ENCODE data around the gene FBN2.
"Not testable (repeated sequence)": the region's sequence is repeated elsewhere in the genome, so short reads cannot be mapped to it uniquely, and the experiment has no call there.

Gene FBN2

DNA sequence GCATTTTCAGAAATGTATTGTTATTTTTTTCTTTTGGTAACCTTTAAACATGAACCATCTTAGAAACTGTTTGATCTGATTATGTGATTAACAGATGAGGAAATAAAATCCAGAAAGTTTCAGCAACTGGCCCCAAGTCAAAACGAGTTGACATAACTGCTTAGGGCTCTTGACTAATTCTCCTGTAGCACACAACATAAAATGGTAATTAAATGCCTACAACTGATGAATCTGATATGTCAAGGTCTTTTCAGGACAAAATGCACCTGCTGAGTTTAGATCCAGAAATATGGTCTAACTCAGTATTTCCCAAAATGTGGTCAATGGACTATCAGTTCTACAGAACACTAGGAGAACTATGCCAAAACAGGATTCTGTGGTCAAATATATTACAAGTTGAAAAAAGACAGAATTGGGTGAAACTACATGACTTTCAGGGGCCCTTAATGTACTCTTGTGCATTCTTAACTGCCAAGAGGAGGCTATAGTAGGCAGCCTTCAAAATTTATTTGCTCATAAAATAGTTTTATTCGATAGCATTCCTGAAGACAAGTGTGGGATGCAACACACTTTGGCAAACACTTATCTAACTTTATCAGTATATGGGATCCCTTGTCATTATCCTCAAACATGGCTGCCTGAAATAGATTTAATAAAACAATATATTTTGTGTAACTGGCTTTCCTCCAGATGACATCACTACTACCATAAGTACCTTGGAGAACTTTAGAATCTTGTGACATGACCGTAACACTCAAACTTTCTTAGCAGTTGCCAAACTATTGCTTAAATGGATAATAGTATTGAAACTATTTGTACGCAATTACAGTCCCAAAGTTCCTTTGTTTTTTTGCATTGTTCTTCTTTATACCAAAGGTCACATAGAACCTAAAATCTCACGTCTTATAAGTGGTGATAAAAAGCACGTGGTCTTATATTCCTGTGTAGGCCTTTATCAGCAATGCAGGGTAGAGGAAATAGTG lies 59.4 kb downstream of the FBN2 start:
- H3K9me3 Mint-ChIP-seq = no peaks in the 10 kb centered on the region
- DNase-seq = no peak
- H3K36me3 Mint-ChIP-seq = no peaks in the 10 kb centered on the region
- H3K4me1 Mint-ChIP-seq = no peaks in the 10 kb centered on the region
- CTCF ChIA-PET = no interaction called here
- H3K27ac Mint-ChIP-seq = no peak overlapping the region
- H3K4me3 Mint-ChIP-seq = no peak overlapping the region
- no peaks in the 10 kb centered on the region for H3K27me3 Mint-ChIP-seq

DNA sequence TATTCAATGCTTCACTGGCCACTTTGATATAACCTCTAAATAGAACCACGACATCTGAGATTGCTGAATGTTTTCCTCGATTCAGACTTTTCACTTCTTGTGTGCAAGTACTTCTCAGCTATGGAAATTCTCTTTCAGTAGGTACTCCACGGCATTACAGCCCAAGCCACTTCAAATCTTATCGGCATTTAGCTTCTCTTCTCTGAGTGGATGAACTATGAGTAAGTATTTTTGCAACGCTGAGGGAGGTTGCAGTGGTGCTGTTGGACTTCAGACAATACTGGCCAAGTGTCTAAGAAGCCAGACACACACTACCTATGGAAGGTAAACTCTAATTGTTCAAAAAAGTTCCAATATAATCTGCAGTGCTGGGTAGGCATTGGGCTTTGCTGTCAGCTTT lies 60.1 kb downstream of the FBN2 start:
- Mint-ChIP-seq H3K4me1 (no peaks in the 10 kb centered on the region), H3K27me3 (no peaks in the 10 kb centered on the region), H3K4me3 (no peak overlapping the region), H3K36me3 (no peaks in the 10 kb centered on the region), H3K9me3 (no peaks in the 10 kb centered on the region), H3K27ac (no peak overlapping the region)
- no peak for DNase-seq
- CTCF ChIA-PET = no interaction called here

DNA sequence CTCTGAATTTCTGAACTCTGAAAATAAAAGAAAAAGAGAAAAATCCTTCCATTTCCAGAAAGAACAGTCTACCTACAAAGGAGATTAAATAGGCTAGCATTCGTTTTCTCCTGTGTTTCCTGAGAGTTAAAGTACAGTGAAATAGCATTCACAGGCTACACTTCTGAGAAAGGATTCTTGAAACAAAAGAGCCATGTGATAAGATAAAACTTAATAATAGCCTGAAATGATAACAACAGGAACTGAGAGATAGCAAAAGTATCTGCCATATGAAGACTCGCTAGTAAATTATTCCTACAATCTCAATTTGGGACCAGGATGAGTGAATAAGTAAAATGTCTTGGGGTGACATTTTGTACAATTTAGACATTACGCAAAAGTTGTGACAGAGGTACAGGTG lies 62.4 kb downstream of the FBN2 start:
- Mint-ChIP-seq H3K36me3 (no peaks in the 10 kb centered on the region), H3K27me3 (no peaks in the 10 kb centered on the region), H3K4me1 (no peaks in the 10 kb centered on the region), H3K4me3 (no peak overlapping the region), H3K27ac (no peak overlapping the region), H3K9me3 (no peaks in the 10 kb centered on the region)
- DNase-seq = no peak
- CTCF ChIA-PET = no interaction called here

DNA sequence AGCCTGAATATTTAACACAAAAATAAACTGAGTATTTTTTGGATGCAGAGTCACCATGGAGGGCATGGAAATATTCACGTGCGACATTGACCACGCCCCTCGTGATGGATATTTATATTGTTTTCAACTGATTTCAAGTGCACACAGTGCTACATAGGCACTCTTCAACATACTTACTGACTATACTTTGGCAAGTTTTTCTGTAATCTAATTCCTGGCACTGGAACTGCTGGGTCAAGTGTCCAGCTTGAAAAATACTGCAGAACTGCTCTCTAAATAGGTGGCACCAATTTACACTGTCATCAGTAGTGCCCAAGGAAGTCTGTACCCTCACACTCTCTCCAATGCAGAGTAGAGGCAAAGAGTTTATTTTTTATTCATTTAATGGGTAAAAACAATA lies 65.1 kb downstream of the FBN2 start:
- no peak for DNase-seq
- H3K27ac Mint-ChIP-seq = no peak overlapping the region
- H3K4me1 Mint-ChIP-seq = no peaks in the 10 kb centered on the region
- no peak overlapping the region for H3K4me3 Mint-ChIP-seq
- H3K9me3 Mint-ChIP-seq = no peaks in the 10 kb centered on the region
- no peaks in the 10 kb centered on the region for H3K36me3 Mint-ChIP-seq
- no peaks in the 10 kb centered on the region for H3K27me3 Mint-ChIP-seq
- CTCF ChIA-PET = no interaction called here

DNA sequence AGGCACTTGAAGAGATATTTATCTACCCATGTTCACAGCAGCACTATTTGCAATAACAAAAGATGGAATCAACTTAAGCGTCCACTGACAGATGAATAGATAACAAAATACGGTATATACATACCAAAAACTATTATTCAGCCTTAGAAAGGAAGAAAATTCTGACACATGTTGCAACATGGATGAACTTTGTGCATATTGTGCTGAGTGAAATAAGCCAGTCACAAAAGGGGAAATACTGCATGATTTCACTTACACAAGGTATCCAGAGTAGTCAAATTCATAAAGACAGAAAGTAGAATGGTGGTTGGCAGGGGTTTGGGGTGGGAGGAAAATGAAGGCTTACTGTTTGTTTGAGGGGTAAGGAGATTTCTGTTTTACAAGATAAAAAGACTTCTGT lies 66.0 kb downstream of the FBN2 start:
- no peaks in the 10 kb centered on the region for H3K27me3 Mint-ChIP-seq
- no peaks in the 10 kb centered on the region for H3K36me3 Mint-ChIP-seq
- H3K27ac Mint-ChIP-seq = no peak overlapping the region
- no peaks in the 10 kb centered on the region for H3K4me1 Mint-ChIP-seq
- H3K9me3 Mint-ChIP-seq = no peaks in the 10 kb centered on the region
- CTCF ChIA-PET = no interaction called here
- H3K4me3 Mint-ChIP-seq = no peak overlapping the region
- no peak for DNase-seq

DNA sequence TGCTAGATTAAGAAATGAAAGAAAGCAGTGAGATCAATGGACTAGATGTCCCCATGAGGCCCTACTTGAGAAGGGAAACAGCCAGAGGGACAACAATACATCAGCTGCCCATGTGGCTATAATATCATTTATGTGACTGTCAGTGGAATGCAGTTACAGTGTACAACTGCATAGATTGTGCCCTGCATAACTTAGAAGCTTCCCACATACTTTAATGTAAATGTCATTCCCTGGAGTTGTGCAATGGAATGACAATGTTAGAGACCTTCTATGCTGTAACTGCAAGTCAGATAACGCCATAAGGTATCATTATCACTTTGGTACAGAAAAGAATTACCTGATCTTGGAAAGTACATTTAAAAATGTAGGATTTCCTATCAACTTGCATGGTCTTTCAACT lies 67.4 kb downstream of the FBN2 start:
- no peak for DNase-seq
- Mint-ChIP-seq H3K27ac (no peak overlapping the region), H3K4me3 (no peak overlapping the region), H3K36me3 (no peaks in the 10 kb centered on the region), H3K4me1 (no peaks in the 10 kb centered on the region), H3K27me3 (no peaks in the 10 kb centered on the region), H3K9me3 (no peaks in the 10 kb centered on the region)
- CTCF ChIA-PET = no interaction called here

DNA sequence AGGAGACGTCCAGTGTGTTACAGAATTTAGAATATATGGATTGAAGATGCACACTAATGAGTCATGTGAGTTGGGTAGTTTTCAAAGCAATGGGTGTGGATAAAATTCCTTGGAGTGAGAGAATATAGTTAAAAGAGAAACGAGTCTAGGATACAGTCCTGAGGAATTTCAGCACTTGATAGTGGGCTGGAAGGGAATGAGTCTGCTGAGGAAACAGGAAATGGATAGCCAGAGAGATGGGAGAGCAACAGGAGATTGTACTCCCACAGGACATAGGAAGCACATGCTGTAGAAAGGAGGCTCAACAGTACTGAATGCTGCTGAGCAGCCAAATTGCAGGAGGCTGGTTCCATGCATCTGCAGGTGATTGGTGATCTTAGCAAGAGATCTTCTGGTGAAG lies 68.1 kb downstream of the FBN2 start:
- H3K36me3 Mint-ChIP-seq = no peaks in the 10 kb centered on the region
- no peaks in the 10 kb centered on the region for H3K4me1 Mint-ChIP-seq
- no peak for DNase-seq

DNA sequence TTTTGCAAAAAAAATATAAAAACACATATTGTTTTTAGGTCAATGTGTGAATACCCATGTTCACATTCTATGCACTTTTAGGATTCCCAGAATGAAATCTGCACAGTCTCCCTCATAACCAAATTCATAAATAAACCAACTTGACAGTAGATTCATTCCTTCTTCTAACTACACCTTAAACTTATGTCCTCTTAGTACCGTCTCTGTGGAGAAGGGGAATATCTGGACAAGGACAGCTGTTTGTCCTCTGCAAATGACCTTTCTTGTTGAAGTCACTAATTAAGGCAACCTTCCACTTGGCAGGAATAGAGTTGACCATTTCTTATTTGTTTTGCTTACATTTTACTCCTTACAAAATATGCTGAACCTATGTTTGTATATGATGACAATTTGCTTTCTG lies 71.1 kb downstream of the FBN2 start:
- H3K27me3 Mint-ChIP-seq = no peaks in the 10 kb centered on the region
- no peak overlapping the region for H3K27ac Mint-ChIP-seq
- DNase-seq = no peak
- H3K36me3 Mint-ChIP-seq = no peaks in the 10 kb centered on the region
- no peaks in the 10 kb centered on the region for H3K4me1 Mint-ChIP-seq
- CTCF ChIA-PET = no interaction called here
- no peaks in the 10 kb centered on the region for H3K9me3 Mint-ChIP-seq
- no peak overlapping the region for H3K4me3 Mint-ChIP-seq

More for the DNA sequence above, 68.1 kb downstream of the FBN2 start:
- no peak overlapping the region for H3K27ac Mint-ChIP-seq
- no peak overlapping the region for H3K4me3 Mint-ChIP-seq
- no peaks in the 10 kb centered on the region for H3K27me3 Mint-ChIP-seq
- no peaks in the 10 kb centered on the region for H3K9me3 Mint-ChIP-seq
- CTCF ChIA-PET = no interaction called here

DNA sequence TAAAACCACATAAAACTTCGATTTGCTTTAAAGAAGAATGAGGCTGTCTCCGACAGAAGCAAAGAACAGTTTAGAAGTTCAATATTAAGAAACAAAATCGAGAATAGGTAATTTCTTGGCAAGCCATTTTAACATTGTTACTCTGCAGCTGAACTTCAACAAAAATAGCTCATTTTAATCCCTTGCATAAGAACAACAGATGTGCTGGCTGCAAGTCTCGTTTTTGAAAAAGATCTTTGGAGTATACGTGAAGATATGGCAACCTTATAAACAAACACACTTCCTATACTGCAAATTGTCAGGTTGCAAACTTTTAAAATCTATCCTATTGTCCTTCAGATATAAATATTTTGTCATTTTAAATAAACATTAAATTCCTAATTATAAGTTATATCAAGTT lies 71.5 kb downstream of the FBN2 start:
- Mint-ChIP-seq H3K27ac (no peak overlapping the region), H3K4me3 (no peak overlapping the region), H3K9me3 (no peaks in the 10 kb centered on the region), H3K36me3 (no peaks in the 10 kb centered on the region), H3K4me1 (no peaks in the 10 kb centered on the region), H3K27me3 (no peaks in the 10 kb centered on the region)
- no peak for DNase-seq
- CTCF ChIA-PET = no interaction called here

DNA sequence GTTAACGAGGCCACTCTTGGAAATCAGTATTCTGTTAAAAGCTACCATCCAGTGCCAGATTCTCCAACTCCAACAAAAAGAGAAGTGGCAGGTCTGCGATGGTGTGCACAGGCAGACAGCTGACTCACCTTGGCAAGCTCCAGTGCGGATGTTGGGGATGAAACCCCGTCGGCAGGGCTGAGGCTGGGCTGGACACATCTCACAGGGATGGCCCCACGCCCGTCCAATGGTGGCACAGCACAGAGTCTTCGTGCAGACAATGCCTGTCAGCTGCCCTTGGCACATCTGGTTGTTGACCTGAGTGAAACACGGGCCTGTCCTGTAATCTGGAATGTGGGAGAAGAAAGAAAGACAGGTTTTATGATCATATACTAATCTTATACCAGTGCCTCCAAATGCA lies 73.4 kb downstream of the FBN2 start:
- Mint-ChIP-seq H3K9me3 (no peaks in the 10 kb centered on the region), H3K4me1 (no peaks in the 10 kb centered on the region), H3K27me3 (no peaks in the 10 kb centered on the region), H3K36me3 (no peaks in the 10 kb centered on the region), H3K27ac (no peak overlapping the region), H3K4me3 (no peak overlapping the region)
- CTCF ChIA-PET = no interaction called here
- no peak for DNase-seq

DNA sequence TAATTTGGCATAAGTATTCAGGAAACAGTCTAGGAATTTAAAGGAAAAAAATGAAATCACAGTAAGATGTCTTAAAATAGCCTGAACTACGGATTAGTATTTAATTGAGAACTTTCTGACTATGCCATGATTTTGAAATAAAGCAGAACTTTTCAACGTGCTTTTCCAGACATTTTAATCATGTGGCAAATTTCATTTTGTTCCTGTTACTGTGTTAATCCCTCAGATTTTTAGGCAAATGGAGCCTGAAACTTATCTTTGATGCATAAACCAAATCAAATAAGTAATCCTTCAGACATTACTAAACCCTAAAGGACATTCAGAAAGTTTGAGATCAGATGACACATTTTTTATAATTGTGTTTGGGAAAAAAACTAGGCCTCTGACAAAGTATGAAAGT lies 75.7 kb downstream of the FBN2 start:
- no peaks in the 10 kb centered on the region for H3K4me1 Mint-ChIP-seq
- H3K27ac Mint-ChIP-seq = no peak overlapping the region
- DNase-seq = no peak
- H3K9me3 Mint-ChIP-seq = no peaks in the 10 kb centered on the region
- no peak overlapping the region for H3K4me3 Mint-ChIP-seq
- H3K27me3 Mint-ChIP-seq = no peaks in the 10 kb centered on the region
- H3K36me3 Mint-ChIP-seq = no peaks in the 10 kb centered on the region
- CTCF ChIA-PET = no interaction called here

DNA sequence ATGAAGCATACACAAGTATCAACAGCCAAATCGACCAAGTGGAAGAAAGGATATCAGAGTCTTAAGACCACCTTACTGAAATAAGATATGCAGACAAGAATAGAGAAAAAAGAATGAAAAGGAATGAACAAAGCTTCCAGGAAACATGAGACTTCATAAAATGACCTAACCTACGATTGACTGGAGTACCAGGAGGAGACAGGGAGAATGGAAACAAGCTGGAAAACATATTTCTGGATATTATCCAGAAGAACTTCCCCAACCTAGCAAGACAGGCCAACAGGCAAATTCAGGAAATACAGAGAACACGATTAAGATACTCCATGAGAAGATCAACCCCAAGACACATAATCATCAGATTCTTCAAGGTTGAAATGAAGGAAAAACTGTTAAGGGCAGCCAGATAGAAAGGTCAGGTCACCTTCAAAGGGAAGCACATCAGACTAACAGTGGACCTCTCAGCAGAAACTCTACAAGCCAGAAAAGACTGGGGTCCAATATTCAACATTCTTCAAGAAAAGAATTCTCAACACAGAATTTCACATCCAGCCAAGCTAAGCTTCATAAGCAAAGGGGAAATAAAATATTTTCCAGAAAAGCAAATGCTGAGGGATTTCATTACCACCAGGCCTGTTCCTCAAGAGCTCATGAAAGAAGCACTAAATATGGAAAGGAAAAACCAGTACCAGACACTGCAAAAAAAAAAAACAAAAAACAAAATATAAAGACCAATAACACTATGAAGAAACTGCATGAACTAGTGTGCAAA lies 80.7 kb downstream of the FBN2 start:
- H3K4me1 Mint-ChIP-seq, H3K4me3 Mint-ChIP-seq, H3K36me3 Mint-ChIP-seq, H3K9me3 Mint-ChIP-seq, CTCF ChIA-PET, H3K27ac Mint-ChIP-seq, DNase-seq, H3K27me3 Mint-ChIP-seq: not testable (repeated sequence)

DNA sequence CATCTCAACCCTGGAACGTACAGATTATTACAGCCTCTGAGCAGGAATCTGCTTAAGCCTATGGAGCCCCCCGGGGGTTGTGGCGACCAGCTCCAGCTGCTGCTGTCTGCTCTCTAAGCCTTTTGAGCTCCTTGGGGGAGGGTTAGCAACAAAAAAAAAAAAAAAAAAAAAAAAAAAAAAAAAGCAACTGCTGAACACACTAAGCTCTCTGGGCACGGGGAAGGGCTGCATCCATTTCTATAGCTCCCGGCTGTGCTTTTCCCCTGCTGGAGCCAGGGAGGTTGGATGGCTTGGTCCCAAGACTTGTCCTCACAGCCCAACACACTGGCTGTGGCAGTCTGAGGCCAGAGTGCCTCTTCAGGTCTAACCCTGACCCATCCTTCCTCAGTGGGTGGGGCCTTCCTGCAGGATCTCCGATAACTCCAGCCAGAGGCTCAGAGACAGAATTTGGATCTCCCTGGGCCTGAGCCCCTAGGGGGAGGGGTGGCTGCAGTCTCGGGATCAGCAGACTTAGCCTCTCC lies 82.1 kb downstream of the FBN2 start:
- H3K4me1 Mint-ChIP-seq = no peaks in the 10 kb centered on the region
- no peaks in the 10 kb centered on the region for H3K36me3 Mint-ChIP-seq
- H3K9me3 Mint-ChIP-seq = peaks cover 9% of the 10 kb centered on the region
- DNase-seq = no peak
- no peak overlapping the region for H3K4me3 Mint-ChIP-seq
- no peak overlapping the region for H3K27ac Mint-ChIP-seq
- CTCF ChIA-PET = no interaction called here
- H3K27me3 Mint-ChIP-seq = no peaks in the 10 kb centered on the region

DNA sequence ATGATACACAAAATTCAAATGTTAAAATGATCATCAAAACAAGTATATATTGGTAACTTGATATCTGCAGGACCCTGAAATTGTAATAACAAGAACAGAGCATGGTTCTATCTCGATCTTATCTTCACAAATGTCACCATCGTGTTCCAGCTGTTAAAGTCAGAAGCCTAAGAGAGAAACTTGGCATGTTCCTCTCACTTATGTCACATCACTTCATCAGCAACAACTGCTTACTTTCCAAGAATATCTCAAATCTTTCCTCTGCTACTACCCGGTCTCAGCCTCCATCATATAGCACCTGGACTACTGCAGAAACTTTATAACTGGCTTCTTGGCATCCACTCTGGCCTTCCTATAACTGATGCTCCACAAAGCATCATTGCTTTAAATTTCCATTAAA lies 84.9 kb downstream of the FBN2 start:
- H3K36me3 Mint-ChIP-seq = no peaks in the 10 kb centered on the region
- CTCF ChIA-PET = no interaction called here
- no peak overlapping the region for H3K4me3 Mint-ChIP-seq
- no peak overlapping the region for H3K27ac Mint-ChIP-seq
- H3K9me3 Mint-ChIP-seq = peaks cover 9% of the 10 kb centered on the region
- no peaks in the 10 kb centered on the region for H3K4me1 Mint-ChIP-seq
- no peak for DNase-seq
- H3K27me3 Mint-ChIP-seq = no peaks in the 10 kb centered on the region

DNA sequence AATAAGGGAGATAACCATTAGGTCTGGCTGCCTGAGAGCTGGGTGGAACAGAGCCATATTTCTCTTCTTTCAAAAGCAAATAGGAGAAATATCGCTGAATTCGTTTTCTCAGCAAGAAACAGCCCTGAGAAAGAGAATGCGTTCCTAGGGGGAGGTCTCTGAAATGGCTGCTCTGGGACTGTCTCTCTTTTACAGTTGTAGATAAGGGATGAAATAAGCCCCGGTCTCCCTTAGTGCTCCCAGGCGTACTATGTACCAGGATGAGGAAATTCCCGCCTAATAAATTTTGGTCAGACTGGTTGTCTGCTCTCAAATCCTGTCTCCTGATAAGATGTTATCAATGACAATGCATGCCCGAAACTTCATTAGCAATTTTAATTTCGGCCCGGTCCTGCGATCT lies 90.8 kb downstream of the FBN2 start:
- CTCF ChIA-PET, H3K4me1 Mint-ChIP-seq, H3K4me3 Mint-ChIP-seq, DNase-seq, H3K27me3 Mint-ChIP-seq, H3K36me3 Mint-ChIP-seq, H3K27ac Mint-ChIP-seq: not testable (repeated sequence)
- peaks cover 12% of the 10 kb centered on the region for H3K9me3 Mint-ChIP-seq
